VCaP (cell line): ENCODE data around the gene MAML1.

ENCODE experiments used
- H3K27ac ChIP-seq: fragments of 450-650 bp; 2 replicates; pipeline ENCODE4 v1.5.1; 2017
- CTCF ChIP-seq: fragments of 450-650 bp; conservative IDR thresholded peaks from 2 replicates; pipeline ENCODE4 v1.5.1; 2017; ENCODE audit warnings: mild to moderate bottlenecking, moderate library complexity

Gene MAML1

DNA sequence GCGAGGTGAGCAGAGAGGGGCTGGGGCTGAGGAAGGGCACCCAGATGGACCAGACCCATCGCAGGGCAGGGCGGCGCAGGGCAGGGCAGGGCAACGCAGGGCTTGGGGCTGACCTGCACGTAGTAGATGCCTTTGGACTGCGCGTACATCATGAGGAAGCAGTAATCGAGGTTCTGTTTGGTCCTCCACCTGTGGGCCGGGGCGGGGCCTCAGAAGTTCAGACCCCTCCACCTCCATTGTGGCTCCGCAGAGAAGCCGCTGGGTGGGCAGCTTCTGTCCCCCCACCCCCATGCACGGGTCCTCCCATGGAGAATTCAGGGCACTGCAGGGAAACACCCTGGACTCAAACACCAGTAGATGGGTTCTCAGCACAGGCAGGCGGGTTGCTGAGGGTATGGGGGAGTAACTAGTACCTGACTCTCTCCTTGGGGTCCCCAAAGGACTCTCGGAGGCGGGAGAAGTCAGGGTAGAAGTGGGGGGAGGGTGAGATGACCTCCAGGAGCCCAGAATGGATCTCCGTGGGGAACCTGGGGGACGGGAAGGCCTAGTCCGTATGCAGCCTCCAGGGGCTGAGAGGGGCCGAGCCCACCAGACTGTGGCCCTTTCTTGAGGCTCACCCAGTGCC lies 67.6 kb downstream of the MAML1 start:
- H3K27ac ChIP-seq, result peak overlapping the region; percentile 31
- TF ChIP-seq CTCF, result no peak

DNA sequence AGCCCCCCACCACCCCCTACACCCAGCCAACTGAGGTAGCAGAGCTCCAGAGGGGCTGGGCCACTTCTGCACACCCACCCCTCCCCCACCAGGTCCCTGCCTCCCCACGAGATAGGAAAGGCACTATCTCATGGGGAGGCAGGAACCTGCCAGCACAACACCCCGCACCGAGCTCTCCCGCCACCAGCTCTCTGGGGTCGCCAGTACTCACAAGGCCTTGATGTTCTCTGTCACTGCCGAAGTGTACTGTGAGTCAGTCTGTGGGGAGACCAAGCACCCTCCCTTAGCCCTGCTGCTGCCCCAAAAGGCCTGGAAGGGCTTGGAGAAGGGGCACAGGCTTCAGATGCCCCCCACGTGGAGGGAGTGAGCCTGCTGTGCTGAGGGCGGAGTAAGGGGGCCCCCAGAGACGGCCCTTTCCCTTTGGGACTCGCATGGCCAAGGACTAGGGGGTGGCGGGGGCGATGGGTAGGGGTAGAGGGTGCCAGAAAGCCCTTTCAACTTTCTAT lies 68.1 kb downstream of the MAML1 start:
- no peak for TF ChIP-seq CTCF
- H3K27ac ChIP-seq, result no peak overlapping the region

GRCh38 chr5:179801304-179802206 lies 68.9 kb downstream of the MAML1 start:
- H3K27ac ChIP-seq, result peak overlapping the region; percentile 100; the same call in 1 of the 2 replicates

GRCh38 chr5:179802207-179802883 lies 69.7 kb downstream of the MAML1 start:
- H3K27ac ChIP-seq, result peak overlapping the region; percentile 100
- TF ChIP-seq CTCF, result no peak

More at GRCh38 chr5:179801304-179802206, 68.9 kb downstream of the MAML1 start:
- no peak for TF ChIP-seq CTCF

DNA sequence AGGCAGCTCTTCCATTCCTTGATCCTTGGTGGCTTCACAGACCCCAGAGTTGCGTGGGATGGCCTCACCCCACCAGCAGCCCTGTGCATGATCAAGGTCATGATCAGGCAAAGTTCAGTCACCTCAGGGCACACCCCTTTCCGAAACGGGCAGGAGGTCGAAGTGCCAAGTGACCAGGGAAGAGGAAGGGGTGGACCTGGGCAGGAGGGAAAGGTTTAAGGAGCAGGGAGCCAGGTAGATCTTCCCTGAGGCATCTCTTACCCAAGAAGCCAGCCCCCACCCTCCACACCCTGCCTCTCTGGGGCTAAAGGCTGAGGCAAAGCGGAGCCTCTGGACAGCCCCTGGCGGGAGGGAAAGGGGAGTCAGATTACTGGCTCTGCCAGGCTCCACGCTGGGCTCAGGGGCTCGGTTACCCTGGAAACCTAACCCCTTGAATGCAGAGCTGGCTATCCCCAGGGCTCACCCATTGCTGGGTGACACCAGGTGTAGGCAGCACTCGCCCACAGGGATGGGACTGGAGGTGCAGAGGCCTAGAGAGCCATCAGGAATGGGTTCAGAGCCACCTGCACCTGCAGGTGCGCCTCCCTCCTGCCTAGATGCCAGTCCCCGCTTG lies 70.4 kb downstream of the MAML1 start:
- peak overlapping the region; percentile 100 for H3K27ac ChIP-seq
- no peak for TF ChIP-seq CTCF

DNA sequence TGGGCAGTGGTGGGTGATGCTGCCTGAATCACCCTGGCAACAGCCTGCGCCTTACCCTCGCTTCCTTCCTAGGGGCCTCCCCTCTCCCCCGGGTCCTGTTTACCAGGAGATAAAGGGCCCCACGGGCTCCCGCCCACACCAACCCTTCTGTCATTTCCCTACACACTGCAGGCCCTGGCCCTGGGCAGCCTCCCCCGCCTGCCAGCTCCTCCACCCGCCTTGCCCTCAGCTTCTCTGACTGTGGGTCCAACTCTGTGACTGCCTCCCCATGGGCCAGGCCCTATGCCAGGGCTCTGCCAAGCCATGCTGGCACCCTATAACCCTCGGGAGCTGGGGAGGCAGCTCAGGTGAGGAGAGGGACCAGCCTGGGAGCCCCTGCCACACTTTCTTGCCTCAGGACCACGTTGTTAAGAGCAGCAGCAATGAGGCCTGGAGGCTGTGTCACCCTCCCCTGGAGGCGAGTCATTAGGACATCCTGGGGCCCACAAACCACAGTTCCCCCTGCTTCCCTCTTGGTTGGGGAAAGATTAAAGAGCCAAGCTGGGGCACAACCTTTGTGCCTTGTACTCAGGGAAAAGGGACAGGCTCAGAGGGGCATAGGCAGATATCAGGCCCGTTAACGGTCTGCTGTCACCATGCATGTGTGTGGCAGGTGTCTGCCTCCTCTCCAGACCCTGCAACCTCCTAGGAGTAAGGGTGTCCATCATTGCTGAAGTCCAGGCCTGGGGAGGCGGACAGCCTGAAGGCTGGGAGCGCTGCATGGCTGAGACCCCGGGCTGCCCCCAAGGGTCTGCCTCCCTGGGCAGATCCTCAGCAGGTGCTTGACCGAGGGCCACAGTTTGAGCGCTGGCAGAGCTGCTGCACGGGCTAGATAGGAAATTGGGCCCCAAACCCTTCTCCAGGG lies 71.3 kb downstream of the MAML1 start:
- no peak for TF ChIP-seq CTCF
- H3K27ac ChIP-seq, result peak overlapping the region; percentile 100
